Measurements from ENCODE around the gene DUSP1.

- TF ChIP-seq CTCF (IDR thresholded peaks at IDR 0.05) (no peak), EP300 (IDR thresholded peaks at IDR 0.05) (no peak)
Observed at GRCh38 chr5:172724242-172725183, 46.5 kb downstream of the DUSP1 start.
